Activated T-helper 17 cell treated with anti-CD3 and anti-CD28 coated beads, Interleukin-2, amount 50 U/mL, for 72 hours (primary cell): ENCODE measurements around the gene GBP7. TPM values are rescaled to one million over a fixed set of nuclear protein-coding genes. Genes with fewer than 3 reads are reported as not detected.
"Not testable (repeated sequence)": the region's sequence is repeated elsewhere in the genome, so short reads cannot be mapped to it uniquely, and the experiment has no call there.

Experiments
- ATAC-seq: fragments of 150-1000 bp; cut with Tn5 transposase; replicated peaks from 2 replicates; pipeline ENCODE4 v1.10.0; 2021; ENCODE audit warnings: mild to moderate bottlenecking, moderate library complexity
- H3K27ac Mint-ChIP-seq: one replicate; pipeline ENCODE4 v1.8.0; 2022; ENCODE audit warnings: mixed read lengths
- H3K27me3 Mint-ChIP-seq: one replicate; pipeline ENCODE4 v1.8.0; 2022; ENCODE audit warnings: mixed read lengths
- H3K36me3 Mint-ChIP-seq: one replicate; pipeline ENCODE4 v1.8.0; 2022; ENCODE audit warnings: low read depth, mild to moderate bottlenecking, mixed read lengths
- H3K4me1 Mint-ChIP-seq: one replicate; pipeline ENCODE4 v1.8.0; 2022; ENCODE audit warnings: mixed read lengths
- H3K4me3 Mint-ChIP-seq: one replicate; pipeline ENCODE4 v1.8.0; 2022; ENCODE audit warnings: mild to moderate bottlenecking, mixed read lengths
- H3K9me3 Mint-ChIP-seq: one replicate; pipeline ENCODE4 v1.8.0; 2022; ENCODE audit warnings: mixed read lengths
- total RNA-seq, 2 donors: library from RNA; stranded (reverse); gene quantifications; one replicate each; pipeline ENCODE4 v1.2.3, GENCODE V29; 2022

Gene GBP7, protein sequence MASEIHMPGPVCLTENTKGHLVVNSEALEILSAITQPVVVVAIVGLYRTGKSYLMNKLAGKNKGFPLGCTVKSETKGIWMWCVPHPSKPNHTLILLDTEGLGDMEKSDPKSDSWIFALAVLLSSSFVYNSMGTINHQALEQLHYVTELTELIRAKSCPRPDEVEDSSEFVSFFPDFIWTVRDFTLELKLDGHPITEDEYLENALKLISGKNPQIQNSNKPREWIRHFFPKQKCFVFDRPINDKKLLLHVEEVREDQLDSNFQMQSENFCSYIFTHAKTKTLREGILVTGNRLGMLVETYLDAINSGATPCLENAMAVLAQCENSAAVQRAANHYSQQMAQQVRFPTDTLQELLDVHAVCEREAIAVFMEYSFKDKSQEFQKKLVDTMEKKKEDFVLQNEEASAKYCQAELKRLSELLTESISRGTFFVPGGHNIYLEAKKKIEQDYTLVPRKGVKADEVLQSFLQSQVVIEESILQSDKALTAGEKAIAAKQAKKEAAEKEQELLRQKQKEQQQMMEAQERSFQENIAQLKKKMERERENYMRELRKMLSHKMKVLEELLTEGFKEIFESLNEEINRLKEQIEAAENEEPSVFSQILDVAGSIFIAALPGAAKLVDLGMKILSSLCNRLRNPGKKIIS
- not detected for total RNA-seq

DNA sequence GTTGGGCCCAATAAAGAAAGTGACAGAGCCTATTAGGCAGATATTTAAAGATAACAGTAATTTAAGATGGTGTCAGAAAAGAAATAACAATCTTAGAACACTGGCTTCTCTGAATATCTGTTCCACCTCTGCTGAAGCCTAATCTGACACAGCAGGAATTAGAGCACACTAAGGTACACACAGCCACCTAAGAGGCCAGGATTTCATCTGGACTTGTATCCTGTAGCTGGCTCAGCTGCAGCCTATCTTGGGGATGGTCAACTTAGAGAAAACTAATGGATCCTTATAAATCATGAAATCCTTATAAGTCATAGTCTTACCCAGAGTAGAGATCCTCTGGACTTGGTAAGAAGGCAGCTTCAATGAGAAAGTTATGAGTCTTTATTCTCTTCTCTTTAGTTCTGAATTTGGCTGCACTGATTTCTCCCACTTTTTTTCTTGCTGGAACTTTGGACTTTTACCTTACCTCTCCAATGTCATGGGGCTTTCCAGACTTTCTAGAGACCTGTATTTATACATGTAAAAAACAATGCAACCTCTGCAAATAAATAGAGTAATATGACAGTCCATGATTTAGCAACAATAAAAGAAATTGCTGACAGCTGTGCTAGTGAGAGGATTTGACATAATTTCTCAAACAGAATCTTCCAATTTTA lies at the start of gene GBP7:
Gene GBP7, minus strand, starts transcription at position 403 of the 656 bp plus-strand sequence. CDS start 4,068 bp downstream, outside the sequence.
- Mint-ChIP-seq H3K36me3 (peaks cover under 1% of the 10 kb centered on the region), H3K4me3 (peak within 1 kb of the TSS; percentile 29), H3K27ac (peak within 1 kb of the TSS; percentile 65), H3K4me1 (peaks cover 6% of the 10 kb centered on the region), H3K9me3 (peaks cover 3% of the 10 kb centered on the region), H3K27me3 (no peaks in the 10 kb centered on the region)
- no peak for ATAC-seq

DNA sequence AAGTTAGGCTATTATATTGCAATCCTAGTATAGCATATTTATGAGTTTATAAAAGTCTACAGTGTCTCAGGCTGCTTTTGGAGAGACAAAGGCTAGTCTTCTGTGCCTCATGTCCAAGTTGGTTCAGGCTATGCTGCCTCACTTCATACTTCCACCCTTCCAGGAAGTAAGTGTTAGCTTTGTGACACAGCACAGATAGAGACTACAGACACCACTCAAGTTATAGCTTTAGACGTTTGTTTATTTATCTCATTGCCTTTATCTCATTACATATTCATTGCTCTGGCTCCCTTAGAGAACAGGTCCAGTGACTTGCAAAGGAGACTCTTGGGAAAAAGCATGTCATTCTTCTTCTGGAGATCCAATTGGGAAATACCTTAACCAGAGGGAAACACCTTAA lies 45.5 kb upstream of the GBP7 start:
- Mint-ChIP-seq H3K27me3 (no peaks in the 10 kb centered on the region), H3K27ac (no peak overlapping the region), H3K4me3 (no peak overlapping the region), H3K4me1 (no peaks in the 10 kb centered on the region), H3K9me3 (peaks cover 5% of the 10 kb centered on the region), H3K36me3 (no peaks in the 10 kb centered on the region)
- ATAC-seq: no peak

DNA sequence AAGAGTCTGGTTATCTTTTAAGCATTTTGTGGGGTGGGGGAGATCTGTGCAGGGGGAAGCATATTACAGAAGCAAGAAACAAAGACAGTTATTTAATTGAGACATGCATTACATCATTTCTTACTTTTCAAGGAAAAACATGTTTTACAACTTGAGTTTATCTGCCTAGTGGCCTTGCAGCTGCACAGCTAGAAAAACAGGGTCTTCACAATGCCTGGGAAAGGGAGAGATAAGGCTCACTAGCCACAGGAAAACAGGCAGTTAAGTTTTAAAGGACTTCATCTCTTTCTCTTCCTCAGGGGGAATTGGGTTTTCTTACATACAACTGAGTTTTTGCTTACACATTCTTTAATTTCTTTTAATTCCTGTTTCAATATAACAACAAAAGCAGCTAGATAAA lies 44.0 kb upstream of the GBP7 start:
- not testable (repeated sequence) for ATAC-seq, H3K4me1 Mint-ChIP-seq, H3K27ac Mint-ChIP-seq, H3K36me3 Mint-ChIP-seq, H3K4me3 Mint-ChIP-seq, H3K27me3 Mint-ChIP-seq, H3K9me3 Mint-ChIP-seq

DNA sequence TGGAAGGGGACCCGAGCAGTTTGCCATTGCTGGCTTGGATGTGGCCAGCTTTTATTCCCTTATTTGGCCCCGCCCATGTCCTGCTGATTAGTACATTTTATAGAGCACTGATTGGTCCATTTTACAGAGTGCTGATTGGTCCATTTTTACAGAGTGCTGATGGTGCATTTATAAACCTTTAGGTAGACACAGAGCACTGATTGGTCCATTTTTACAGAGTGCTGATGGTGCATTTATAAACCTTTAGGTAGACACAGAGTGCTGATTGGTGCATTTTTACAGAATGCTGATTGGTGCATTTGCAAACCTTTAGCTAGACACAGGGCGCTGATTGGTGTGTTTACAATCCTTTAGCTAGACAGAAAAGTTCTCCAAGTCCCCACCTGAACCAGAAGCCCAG lies 43.1 kb upstream of the GBP7 start:
- H3K4me3 Mint-ChIP-seq, ATAC-seq, H3K27me3 Mint-ChIP-seq, H3K4me1 Mint-ChIP-seq, H3K27ac Mint-ChIP-seq, H3K36me3 Mint-ChIP-seq, H3K9me3 Mint-ChIP-seq: not testable (repeated sequence)

DNA sequence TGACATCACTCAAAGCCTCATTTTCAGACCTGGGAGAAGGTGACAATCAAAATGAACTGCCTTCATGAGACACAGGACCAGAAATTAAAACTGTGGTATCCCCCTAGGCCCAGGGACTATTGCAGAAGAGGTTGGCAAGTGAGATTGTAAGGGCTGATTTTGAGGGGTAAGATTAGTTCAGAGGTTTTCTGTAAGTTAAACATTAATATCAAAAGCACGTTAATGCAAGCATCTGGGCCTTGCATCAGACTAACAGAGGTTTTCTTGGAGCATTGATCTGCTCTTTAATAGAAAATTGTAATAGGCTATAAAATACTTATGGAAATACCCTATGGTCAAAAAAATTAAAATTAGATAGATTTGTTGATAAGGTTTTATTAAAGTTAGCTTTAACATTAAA lies 37.5 kb upstream of the GBP7 start:
- no peak overlapping the region for H3K27ac Mint-ChIP-seq
- H3K4me1 Mint-ChIP-seq: no peaks in the 10 kb centered on the region
- no peak overlapping the region for H3K4me3 Mint-ChIP-seq
- no peaks in the 10 kb centered on the region for H3K27me3 Mint-ChIP-seq
- no peaks in the 10 kb centered on the region for H3K9me3 Mint-ChIP-seq
- ATAC-seq: no peak
- no peaks in the 10 kb centered on the region for H3K36me3 Mint-ChIP-seq

DNA sequence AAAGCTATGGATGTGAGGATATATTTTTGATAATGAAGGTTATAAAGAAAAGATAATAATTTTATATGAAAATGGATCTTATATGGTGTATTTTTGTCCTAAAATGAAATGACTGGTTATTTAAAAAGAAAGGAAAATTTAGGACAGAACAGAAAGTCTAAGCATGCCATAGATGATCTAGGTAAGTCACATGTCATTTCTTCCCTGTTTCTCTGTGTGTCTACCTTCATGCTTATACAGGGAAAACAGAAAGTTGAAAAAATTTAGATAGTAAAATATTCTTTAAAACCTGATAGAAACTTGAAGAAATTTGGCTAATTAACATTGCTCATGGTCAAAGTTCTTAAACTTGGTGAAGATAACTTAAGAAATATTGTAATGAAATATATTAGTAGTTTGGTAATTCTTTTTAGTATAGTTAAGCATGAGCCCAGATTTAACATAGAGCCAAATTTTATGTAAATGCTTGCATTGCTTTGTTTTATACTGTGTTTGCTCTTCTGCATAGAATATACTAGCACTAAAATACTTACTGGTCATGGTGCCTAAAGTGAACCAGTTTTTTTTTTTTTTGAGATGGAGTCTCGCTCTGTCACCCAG lies 35.3 kb upstream of the GBP7 start:
- Mint-ChIP-seq H3K36me3 (no peaks in the 10 kb centered on the region), H3K4me3 (no peak overlapping the region), H3K4me1 (no peaks in the 10 kb centered on the region), H3K27ac (no peak overlapping the region), H3K9me3 (peaks cover 4% of the 10 kb centered on the region), H3K27me3 (no peaks in the 10 kb centered on the region)
- ATAC-seq: no peak

DNA sequence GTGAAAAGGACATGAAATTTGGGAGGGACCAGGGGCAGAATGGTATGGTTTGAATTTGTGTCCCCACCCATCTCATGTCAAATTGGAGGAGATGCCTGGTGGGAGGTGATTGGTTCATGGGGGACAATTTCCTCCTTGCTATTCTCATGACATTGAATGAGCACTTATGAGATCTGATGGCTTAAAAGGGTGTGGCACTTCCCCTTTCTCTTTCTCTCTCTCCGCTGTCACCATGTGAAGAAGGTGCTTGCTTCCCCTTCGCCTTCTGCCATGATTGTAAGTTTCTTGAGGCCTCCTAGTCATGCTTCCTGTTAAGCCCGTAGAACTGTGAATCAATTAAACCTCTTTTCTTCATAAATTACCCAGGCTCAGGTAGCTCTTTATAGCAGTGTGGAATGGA lies 30.6 kb upstream of the GBP7 start:
- no peak overlapping the region for H3K27ac Mint-ChIP-seq
- no peaks in the 10 kb centered on the region for H3K4me1 Mint-ChIP-seq
- no peaks in the 10 kb centered on the region for H3K36me3 Mint-ChIP-seq
- no peaks in the 10 kb centered on the region for H3K27me3 Mint-ChIP-seq
- no peak overlapping the region for H3K4me3 Mint-ChIP-seq
- no peak for ATAC-seq
- H3K9me3 Mint-ChIP-seq: peaks cover 7% of the 10 kb centered on the region

DNA sequence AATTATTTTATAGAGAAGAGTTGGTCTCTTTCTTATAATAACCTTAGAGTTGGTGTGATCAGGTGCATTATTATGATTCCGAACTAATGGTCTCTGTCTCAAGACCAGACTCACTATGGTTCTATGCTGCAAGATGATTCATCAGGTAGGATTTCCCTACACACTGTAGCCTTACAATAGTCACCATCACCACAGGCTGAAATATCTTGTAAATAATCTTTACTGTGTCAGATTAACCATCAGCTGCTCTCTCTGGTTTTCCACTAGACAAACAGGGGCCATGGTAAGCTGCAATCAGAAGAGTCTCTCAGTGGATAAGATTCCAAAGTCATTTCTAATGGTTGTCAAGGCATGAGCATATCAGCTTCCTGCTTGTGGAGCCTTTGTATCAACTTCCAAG lies 27.4 kb upstream of the GBP7 start:
- peak; percentile 41 for ATAC-seq
- Mint-ChIP-seq H3K27ac (no peak overlapping the region), H3K4me3 (no peak overlapping the region), H3K27me3 (no peaks in the 10 kb centered on the region), H3K36me3 (no peaks in the 10 kb centered on the region), H3K4me1 (peaks cover 14% of the 10 kb centered on the region), H3K9me3 (peaks cover 7% of the 10 kb centered on the region)

DNA sequence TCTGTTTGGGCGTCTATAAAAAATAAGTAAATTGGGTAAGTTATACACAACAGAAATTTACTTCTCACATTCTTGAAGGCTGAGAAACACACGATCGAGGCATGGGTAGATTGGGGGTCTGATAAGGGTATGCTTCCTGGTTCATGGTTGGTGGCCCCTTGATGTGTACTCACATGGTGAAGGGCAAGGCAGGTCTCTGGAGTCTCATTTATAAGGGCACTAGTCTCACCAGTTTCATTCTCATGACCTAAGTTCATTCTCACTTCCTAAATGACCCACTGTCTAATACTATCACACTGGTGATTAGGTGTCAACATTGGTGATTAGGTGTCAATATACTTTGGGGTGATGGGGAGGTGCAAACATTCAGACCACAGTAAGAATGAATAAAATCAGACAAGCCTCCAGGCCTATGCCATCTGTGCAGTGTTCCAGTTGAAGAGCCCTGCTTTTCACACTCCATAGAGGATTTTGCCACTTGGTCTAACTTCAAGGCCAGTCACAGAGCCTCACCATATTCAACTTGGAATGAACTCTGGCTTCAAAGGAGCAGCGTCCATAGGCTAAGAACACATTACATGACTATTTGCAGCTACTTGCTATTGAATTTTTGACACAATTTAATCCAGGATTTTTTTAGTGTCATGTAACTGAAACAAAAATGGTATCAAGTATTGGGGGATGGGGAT lies 25.4 kb upstream of the GBP7 start:
- H3K27me3 Mint-ChIP-seq: no peaks in the 10 kb centered on the region
- peaks cover 15% of the 10 kb centered on the region for H3K36me3 Mint-ChIP-seq
- peak; percentile 17 for ATAC-seq
- H3K4me1 Mint-ChIP-seq: peaks cover 25% of the 10 kb centered on the region
- H3K27ac Mint-ChIP-seq: peak overlapping the region; percentile 75
- peaks cover 3% of the 10 kb centered on the region for H3K9me3 Mint-ChIP-seq
- peak overlapping the region; percentile 93 for H3K4me3 Mint-ChIP-seq

DNA sequence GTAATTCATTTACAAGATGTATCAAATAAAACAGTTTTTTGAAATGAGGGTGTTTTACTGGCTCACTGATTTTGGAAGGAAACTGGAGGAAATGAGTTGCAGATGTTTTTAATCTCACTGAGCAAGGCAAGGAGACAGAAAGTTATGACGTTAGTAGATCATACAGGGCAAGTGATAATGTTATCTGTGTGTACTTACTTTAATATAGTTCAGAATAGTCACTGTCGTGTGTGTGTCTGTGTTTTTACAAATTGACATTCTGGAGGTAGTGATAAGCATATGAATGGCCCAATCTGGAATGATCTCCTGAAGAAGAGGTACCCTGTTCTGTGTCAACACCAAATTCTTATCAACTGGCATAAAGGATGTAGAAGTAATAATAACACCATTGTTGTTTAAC lies 24.9 kb upstream of the GBP7 start:
- Mint-ChIP-seq H3K4me1 (peaks cover 25% of the 10 kb centered on the region), H3K27me3 (no peaks in the 10 kb centered on the region), H3K4me3 (peak overlapping the region; percentile 93), H3K36me3 (peaks cover 21% of the 10 kb centered on the region), H3K9me3 (peaks cover 3% of the 10 kb centered on the region), H3K27ac (peak overlapping the region; percentile 75)
- ATAC-seq: peak; percentile 46

DNA sequence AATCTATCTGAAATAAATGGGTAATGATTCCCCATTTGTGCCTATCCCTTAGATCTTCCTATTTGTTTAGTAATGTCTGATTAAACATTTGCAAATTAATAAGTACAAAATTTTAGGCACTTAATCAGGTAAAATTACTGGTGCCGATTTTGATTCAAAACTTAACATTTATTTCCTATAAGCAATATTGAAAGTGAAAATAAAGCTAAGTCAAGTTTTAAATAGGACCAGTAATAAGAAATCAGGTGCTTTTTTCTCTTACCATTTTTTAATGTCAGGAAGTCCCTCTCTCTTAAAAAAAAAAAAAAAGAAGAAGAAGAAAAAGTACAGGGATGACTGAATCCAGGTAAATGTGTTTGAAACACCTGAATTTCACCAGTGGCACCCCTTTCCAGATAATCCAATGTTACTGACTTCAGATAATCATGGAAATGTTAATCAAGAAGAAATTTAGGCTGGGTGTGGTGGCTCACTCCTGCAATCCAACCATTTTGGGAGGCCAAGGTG lies 23.8 kb upstream of the GBP7 start:
- H3K36me3 Mint-ChIP-seq: peaks cover 32% of the 10 kb centered on the region
- peaks cover 34% of the 10 kb centered on the region for H3K4me1 Mint-ChIP-seq
- ATAC-seq: no peak
- peak overlapping the region; percentile 96 for H3K27ac Mint-ChIP-seq
- peak overlapping the region; percentile 93 for H3K4me3 Mint-ChIP-seq
- H3K9me3 Mint-ChIP-seq: peaks cover 3% of the 10 kb centered on the region
- H3K27me3 Mint-ChIP-seq: no peaks in the 10 kb centered on the region

DNA sequence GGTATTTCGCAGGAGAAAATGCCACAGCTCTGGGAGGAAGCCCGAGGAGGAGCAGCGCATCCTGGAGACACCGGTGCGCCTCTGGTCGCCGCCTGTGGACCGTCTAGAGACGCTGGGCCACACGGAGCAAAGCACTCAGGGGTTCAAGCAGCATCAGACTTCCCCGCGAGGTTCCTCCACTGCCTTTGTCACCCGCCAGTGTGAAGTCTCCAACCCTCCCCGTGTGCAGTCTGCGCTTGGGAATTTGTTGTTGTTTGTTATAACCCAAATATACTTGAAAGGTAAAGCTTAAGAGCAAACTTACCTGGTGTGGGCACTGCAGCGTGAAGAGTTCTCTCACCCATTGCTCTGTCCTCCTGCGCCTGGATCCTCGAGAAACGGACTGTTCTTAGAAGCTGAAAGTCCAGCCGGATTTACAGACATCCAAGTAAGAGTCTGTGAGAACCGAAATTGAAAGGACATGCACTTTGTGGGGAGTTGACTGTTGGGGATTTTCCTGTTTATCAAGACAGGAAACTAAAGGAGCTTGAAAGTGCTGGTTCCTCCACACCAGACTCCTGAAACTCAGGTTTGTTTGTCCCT lies 22.8 kb upstream of the GBP7 start, which contains the start of gene GBP4:
Gene GBP4, minus strand, starts transcription at position 452 of the 582 bp plus-strand sequence. Its CDS starts 108 bp downstream, at position 344.
- Mint-ChIP-seq H3K27ac (peak within 1 kb of the TSS; percentile 96), H3K27me3 (no peaks in the 10 kb centered on the region), H3K4me3 (peak within 1 kb of the TSS; percentile 93), H3K36me3 (peaks cover 42% of the 10 kb centered on the region), H3K4me1 (peaks cover 41% of the 10 kb centered on the region), H3K9me3 (no peaks in the 10 kb centered on the region)
- peak; percentile 77 for ATAC-seq

DNA sequence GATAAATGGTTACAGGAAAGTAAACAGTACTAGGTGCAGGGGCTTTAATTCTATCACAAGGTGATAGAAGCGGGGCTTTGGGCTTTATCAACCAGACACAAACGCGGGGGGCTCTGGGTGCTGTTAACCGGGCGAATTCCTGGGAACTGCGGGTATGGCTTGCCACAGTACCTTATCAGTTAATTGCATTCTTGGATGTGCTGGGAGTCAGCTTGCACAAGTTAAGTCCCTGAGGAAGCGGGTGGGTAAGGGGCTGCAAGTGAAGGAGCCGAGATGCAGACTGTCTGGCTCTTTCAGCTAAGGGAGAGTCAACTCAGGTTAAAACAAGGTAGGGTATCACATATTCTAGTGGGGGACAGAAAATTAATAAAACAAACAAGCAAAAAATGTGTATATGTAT lies 22.3 kb upstream of the GBP7 start:
- H3K9me3 Mint-ChIP-seq: no peaks in the 10 kb centered on the region
- H3K27ac Mint-ChIP-seq: peak overlapping the region; percentile 96
- H3K4me3 Mint-ChIP-seq: peak overlapping the region; percentile 93
- ATAC-seq: peak; percentile 8
- H3K36me3 Mint-ChIP-seq: peaks cover 47% of the 10 kb centered on the region
- peaks cover 41% of the 10 kb centered on the region for H3K4me1 Mint-ChIP-seq
- H3K27me3 Mint-ChIP-seq: no peaks in the 10 kb centered on the region
